ES-I3 (cell line): ENCODE results near the gene TIMM29.

ENCODE experiments used
- H3K36me3 ChIP-seq: 2 replicates; pipeline ENCODE4 v1.6.1; 2013; ENCODE audit warnings: mild to moderate bottlenecking, low read length, control low read depth, moderate library complexity; ENCODE audit not compliant: insufficient read depth
- H3K4me1 ChIP-seq: 2 replicates; pipeline ENCODE4 v1.6.1; 2013; ENCODE audit warnings: mild to moderate bottlenecking, control low read depth, low read length; ENCODE audit not compliant: insufficient read depth
- H3K9ac ChIP-seq: 2 replicates; pipeline ENCODE4 v1.6.1; 2013; ENCODE audit warnings: low read depth, mild to moderate bottlenecking, low read length, moderate library complexity
- H3K9me3 ChIP-seq: 2 replicates; pipeline ENCODE4 v1.6.1; 2013; ENCODE audit warnings: mild to moderate bottlenecking, low read length, moderate library complexity; ENCODE audit not compliant: control insufficient read depth, insufficient read depth

The TIMM29 gene

DNA sequence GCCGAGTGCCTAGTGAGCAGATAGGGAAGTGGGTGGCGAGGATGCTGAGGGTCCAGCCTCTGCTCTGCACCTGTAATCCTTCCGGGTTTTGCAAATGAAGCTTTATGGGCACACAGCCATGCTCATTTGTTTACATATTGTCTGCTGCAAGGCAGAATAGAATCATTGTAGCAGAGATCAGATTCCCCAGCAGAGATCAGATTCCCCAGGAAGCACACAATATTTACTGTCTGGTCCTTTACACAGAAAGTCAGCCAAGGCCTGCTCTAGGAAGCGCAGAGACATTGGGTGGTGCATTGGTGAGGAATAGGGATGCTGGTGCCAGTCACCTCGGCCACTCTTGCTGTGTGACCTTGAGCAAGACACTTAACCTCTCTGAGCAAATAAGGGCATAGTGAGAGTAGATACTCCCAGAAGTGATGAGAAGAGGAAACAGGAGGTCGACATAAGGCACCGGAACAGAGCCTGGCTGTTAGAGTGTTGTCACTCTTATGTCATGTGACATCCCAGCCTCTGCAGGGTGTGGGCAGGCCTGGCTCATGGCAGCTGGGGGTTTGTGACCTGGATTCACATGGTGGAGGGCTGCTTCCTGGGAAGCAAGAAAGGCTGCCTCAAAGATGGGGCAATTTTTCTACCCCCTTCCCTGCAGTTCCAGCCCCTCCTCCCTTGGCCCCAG is 31.6 kb upstream of the TIMM29 start:
- Histone ChIP-seq H3K9me3 (no peaks in the 10 kb centered on the region), H3K4me1 (peaks cover 10% of the 10 kb centered on the region), H3K9ac (no peak overlapping the region), H3K36me3 (no peaks in the 10 kb centered on the region; the same call in 1 of the 2 replicates)

DNA sequence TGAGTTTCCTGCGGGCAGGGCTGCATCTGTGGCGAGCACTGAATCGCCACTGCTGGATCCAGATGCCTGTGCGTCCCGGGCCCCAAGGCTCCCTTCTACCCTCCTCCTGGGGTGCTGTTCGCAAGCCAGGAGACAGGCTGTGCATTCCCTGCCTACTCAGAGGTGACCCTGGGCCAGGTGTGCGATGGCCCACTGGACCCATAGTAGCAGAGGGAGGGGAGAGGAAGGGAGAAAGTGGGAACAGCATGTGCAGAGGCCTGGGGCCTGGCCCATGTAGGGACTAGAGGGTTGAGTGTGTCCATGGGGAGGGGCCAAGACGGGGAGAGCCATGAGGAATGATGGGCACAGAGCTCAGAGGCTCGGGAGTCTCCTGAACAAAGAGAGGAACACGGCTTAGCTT is 30.0 kb upstream of the TIMM29 start:
- Histone ChIP-seq H3K9me3 (no peaks in the 10 kb centered on the region), H3K36me3 (no peaks in the 10 kb centered on the region; the same call in 1 of the 2 replicates), H3K9ac (no peak overlapping the region), H3K4me1 (peaks cover 5% of the 10 kb centered on the region; the same call in 1 of the 2 replicates)

DNA sequence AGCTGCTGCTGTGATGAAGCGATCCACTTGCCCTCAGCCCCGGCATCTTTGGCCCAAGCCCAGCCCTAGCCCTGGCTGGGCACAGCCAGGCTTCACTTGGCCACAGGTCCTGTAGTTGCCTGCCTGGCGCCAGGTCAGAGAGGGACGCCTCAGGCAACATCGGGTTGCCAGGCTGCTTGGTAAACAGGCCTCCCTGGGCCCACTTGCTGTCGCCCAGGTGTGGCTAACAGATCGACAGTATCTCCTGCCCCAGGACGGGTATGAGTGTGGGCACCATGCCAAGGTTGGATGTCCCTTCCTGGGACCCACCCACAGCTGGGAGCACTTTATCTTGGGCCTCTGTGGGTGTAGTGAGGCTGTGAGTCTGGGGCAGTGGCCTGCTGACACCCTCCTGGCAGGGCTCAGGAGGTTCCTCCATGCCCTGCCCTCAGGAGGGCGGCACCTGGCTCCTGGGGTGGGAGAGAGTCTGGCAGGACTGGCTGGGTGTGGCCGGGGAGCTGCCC is 29.4 kb upstream of the TIMM29 start:
- Histone ChIP-seq H3K36me3 (no peaks in the 10 kb centered on the region), H3K9me3 (no peaks in the 10 kb centered on the region), H3K9ac (no peak overlapping the region), H3K4me1 (peaks cover 1% of the 10 kb centered on the region; the same call in 1 of the 2 replicates)

DNA sequence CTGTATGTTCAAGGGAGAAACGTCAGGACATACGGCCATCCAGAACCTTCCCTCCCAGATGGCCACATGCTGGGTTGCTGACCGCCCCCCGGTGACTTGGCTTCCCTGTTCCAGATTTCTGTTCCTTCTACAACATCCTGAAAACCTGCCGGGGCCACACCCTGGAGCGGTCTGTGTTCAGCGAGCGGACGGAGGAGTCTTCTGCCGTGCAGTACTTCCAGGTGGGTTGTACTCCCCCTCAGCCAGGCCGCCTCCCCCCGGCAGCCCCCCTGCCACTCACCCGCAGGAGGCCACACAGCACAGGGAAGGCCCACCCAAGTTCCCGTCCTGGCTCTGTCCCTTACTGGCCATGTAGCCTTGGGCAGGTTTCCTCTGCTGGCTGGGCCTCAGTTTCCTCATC is 20.7 kb upstream of the TIMM29 start:
- no peaks in the 10 kb centered on the region for H3K9me3 ChIP-seq
- H3K9ac ChIP-seq: no peak overlapping the region
- H3K36me3 ChIP-seq: peaks cover 4% of the 10 kb centered on the region
- no peaks in the 10 kb centered on the region for H3K4me1 ChIP-seq

DNA sequence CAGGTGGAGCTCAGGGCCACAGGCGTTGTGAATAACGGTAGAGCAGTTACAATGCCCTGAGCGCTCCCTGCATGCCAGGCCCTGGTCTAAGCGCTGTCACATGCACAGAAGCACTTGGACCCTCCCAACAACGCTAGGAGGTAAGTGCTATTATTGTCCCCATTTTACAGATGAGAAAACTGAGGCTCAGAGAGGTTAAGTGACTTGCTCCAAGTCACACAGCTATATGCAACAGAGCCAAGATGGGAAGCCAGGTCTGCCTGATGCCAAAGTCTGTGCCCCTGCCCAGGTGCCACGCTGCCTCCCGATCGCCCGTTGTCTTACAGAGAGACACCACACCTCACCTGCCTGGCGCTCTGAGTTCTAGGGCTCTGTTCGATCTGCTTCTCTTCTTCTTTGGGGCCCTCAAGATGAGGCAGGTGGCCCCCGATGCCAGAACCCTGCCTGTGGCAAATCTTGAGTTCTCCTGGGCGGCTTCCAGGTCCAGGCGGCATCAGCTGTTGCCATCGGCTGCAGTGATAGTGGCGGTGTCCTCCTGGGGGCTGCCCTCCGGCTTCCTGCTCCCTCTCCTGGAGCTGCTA is 20.1 kb upstream of the TIMM29 start:
- Histone ChIP-seq H3K4me1 (no peaks in the 10 kb centered on the region), H3K9ac (no peak overlapping the region), H3K9me3 (no peaks in the 10 kb centered on the region), H3K36me3 (peaks cover 4% of the 10 kb centered on the region)

DNA sequence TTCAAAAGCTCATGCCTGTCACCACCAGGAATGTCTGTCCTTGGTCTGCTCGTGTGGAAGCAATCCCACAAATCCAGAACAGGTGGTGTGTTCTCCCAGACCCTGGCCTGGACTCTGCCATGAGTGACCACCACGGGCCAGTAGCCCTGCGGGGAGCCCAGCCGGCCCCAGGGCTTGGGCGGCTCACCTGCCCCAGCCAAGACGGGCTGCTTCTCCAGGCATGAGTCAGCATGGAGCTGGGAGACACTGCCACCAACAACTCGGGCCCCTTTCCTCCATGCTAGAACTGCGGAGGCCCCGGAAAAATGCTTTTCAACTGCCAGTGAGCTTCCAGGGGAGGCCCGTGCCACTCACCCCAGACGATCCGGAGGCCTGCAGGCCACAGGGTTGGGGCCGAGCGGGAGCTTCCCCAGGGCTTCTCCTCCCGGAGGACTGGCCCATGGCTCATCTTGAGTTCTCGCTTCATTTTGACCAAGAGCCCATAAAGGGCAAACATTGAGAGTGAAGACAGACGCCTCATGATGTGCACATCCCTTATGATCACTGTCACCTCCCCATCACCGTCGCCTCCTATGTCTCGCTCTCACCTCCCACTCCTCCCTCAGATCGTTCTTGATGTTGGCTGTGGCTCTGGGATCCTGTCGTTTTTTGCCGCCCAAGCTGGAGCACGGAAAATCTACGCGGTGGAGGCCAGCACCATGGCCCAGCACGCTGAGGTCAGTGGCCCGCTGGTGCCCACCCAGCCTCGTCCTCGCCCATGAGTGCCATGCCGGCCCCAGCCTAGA is 16.8 kb upstream of the TIMM29 start:
- Histone ChIP-seq H3K36me3 (peaks cover 9% of the 10 kb centered on the region), H3K4me1 (no peaks in the 10 kb centered on the region), H3K9me3 (no peaks in the 10 kb centered on the region), H3K9ac (no peak overlapping the region)

DNA sequence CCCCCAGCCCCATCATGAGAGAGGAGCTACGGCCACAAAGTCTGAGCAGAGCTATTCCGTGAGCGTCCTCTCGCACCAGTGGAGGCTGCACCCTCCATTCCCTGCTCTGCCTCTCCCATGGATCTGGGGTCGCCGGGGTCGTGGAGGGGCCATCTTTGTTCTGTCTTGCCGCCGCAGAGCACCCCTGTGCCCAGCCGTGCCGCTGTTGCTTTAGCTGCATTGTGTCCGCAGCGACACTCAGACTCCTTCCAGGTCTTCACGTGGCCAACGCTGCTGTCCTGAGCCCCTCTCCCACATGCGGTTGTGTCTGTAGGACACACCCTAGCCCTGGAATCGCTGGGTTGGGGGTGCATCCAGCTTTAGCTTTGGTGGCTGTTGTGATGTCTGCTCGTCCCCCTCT is 16.0 kb upstream of the TIMM29 start:
- no peak overlapping the region for H3K9ac ChIP-seq
- H3K36me3 ChIP-seq: peaks cover 10% of the 10 kb centered on the region
- no peaks in the 10 kb centered on the region for H3K4me1 ChIP-seq
- H3K9me3 ChIP-seq: no peaks in the 10 kb centered on the region

DNA sequence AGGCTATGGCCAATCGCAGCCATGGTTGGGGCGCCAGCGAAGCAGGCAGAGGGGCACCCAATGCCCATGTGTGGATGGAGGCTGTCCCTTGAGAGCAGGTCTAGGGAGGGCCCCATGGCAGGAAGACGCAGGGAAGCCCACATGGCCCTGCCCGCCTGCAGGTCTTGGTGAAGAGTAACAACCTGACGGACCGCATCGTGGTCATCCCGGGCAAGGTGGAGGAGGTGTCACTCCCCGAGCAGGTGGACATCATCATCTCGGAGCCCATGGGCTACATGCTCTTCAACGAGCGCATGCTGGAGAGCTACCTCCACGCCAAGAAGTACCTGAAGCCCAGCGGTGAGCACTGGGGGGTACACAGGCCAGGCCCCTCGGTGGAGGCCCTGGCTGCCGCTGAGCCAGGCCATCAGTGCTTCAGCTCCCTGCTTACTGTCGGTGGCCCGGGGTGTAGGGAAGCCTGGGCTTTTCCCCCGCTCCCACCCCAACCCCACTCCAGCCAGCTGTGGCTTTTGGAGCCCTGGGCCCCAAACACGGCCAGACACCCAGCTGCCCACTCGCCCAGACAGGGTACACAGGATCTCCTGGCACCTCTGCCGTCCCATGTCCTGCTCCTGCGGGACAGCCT is 14.8 kb upstream of the TIMM29 start:
- no peak overlapping the region for H3K9ac ChIP-seq
- H3K36me3 ChIP-seq: peaks cover 5% of the 10 kb centered on the region; the same call in 1 of the 2 replicates
- H3K4me1 ChIP-seq: no peaks in the 10 kb centered on the region
- no peaks in the 10 kb centered on the region for H3K9me3 ChIP-seq

DNA sequence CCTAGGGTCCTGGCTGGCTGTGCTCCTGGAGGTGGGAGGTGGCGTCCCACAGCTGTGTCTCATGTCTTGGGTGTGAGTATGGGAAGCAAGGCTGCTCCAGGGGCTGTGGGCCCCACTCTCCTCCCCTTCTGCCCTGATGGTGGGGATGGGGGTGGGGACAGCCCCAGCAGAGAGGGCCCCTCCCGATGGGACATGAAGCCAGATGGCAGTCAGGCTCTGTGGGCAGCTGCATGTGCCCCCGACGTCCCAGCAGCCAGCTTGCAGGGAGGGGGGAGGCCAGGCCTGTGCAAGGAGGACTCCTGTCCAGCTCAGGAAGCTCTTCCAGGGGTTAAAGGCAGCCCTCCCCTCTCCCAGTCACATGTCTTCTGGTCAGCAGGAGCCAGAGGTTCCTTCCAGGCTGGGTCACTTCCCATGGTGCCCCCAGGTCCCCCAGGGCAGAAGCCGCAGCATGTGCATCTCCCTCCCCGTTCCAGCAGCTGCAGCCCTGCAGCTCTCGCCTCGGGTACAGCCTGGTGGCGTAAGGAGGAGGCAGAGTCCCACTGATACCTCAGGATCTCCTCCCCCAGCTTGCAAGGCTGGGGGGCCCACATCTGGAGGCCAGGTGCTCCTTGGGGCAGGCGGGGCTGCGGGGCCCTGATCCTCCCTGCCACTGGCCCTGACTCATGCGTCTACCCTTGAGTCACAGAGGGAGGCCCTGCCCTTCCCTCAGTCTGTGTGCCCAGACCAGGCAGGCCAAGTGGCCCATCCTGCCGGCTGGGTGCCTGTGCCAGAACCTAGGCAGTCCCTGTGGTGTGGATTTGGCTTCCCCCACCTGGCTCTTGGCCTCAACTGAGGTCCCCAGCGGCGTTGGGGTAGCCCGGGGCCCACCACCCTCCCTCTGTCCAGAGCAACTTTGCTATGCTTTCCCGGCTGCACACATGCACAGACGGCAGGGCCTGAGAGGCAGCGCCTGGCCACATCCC is 13.2 kb upstream of the TIMM29 start:
- H3K4me1 ChIP-seq: no peaks in the 10 kb centered on the region
- no peaks in the 10 kb centered on the region for H3K9me3 ChIP-seq
- H3K9ac ChIP-seq: no peak overlapping the region
- peaks cover 5% of the 10 kb centered on the region; the same call in 1 of the 2 replicates for H3K36me3 ChIP-seq

DNA sequence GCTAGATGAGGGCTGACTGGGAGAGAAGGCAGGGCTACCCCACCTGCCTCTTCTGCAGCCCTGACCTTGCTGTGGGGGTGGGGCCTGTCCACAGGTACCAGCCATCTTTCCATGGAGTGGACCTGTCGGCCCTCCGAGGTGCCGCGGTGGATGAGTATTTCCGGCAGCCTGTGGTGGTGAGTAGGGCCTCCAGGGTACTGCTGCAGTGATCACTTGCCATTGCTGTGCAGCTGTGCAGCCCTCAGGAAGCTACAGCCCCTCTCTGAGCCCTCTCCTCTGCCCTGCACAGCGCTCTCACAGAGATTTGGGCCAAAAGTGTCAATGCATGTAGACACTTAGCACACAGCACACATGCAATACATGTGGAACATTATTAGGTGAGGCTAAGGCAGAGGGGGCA is 12.0 kb upstream of the TIMM29 start:
- H3K9me3 ChIP-seq: no peaks in the 10 kb centered on the region
- no peak overlapping the region for H3K9ac ChIP-seq
- no peaks in the 10 kb centered on the region for H3K4me1 ChIP-seq
- peaks cover 7% of the 10 kb centered on the region; the same call in 1 of the 2 replicates for H3K36me3 ChIP-seq

DNA sequence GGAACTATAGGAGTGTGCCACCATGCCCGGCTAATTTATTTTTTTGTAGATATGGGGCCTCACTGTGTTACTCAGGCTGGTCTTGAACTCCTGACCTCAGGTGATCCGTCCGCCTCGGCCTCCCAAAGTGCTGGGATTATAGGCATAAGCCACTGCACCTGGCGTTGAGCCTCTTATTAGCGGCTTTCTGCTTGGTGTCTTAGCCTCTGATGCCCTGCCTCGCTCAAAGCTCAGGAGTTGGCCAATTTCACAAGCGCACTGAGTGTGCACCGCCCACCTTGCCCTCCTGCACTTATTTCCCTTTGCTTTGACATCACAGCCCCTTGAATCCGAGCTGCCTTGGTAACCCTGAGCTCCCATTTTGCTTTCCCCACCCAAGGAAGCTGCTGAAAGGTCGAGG is 10.3 kb upstream of the TIMM29 start:
- no peak overlapping the region for H3K9ac ChIP-seq
- no peaks in the 10 kb centered on the region for H3K4me1 ChIP-seq
- peaks cover 7% of the 10 kb centered on the region for H3K36me3 ChIP-seq
- no peaks in the 10 kb centered on the region for H3K9me3 ChIP-seq

DNA sequence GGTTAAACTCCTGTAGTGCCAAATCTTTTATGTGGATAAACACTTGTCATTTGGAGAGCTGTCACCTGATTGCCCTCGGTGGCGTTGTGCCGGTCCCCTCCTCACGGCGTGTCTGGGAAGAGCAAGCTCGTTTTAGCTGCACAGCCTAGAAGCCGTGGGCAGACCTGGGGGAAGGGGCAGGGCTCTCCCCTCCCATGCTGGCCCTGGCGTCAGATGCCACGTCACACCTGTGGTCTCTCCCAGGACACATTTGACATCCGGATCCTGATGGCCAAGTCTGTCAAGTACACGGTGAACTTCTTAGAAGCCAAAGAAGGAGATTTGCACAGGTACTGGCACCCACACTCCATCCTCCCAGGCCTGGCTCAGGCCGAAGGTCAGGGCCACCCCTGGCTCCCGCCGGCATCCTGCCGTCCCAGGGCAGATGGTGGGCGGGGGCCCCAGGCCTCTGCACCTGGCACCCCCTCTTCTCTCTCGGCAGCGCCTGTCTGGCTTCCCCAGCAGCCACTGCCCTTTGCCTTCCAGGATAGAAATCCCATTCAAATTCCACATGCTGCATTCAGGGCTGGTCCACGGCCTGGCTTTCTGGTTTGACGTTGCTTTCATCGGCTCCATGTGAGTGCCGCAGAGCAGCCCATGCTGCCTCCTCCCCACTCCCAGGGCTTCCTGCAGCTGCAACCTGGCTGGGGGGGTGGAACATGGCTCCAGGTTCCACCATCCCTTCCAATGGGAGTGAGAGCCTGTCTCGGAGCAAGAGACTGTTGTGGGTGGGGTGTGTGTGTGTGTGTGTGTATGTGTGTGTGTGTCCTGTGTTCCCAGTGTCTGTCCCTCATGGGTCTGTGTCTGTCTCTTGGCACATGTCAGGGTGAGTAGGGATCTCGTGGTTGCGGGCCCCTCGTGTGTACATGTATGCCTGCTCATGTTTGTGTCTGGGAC is 9.0 kb upstream of the TIMM29 start:
- Histone ChIP-seq H3K4me1 (no peaks in the 10 kb centered on the region), H3K9me3 (no peaks in the 10 kb centered on the region), H3K9ac (no peak overlapping the region), H3K36me3 (peaks cover 11% of the 10 kb centered on the region)

DNA sequence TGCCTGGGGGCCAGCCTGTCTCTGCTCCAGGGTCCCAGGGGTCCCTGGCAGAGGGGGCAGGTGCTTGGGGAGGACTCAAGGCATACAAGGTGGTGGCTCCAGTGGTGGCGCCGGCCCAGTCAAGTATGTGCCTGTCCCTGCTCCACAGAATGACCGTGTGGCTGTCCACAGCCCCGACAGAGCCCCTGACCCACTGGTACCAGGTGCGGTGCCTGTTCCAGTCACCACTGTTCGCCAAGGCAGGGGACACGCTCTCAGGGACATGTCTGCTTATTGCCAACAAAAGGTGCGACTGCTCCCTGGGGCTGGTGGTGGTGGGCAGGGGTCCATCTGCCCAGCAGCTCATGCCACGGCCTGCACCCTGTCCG is 8.3 kb upstream of the TIMM29 start:
- H3K4me1 ChIP-seq: no peaks in the 10 kb centered on the region
- no peak overlapping the region for H3K9ac ChIP-seq
- no peaks in the 10 kb centered on the region for H3K9me3 ChIP-seq
- H3K36me3 ChIP-seq: peaks cover 11% of the 10 kb centered on the region
